HG03196 (cell line): ENCODE measurements around the gene MARK3.

ENCODE experiments used
- ATAC-seq: cut with Tn5 transposase; IDR thresholded peaks from one replicate; pipeline ENCODE4 v1.9.1; 2021; ENCODE audit not compliant: unreplicated experiment

MARK3 gene

DNA sequence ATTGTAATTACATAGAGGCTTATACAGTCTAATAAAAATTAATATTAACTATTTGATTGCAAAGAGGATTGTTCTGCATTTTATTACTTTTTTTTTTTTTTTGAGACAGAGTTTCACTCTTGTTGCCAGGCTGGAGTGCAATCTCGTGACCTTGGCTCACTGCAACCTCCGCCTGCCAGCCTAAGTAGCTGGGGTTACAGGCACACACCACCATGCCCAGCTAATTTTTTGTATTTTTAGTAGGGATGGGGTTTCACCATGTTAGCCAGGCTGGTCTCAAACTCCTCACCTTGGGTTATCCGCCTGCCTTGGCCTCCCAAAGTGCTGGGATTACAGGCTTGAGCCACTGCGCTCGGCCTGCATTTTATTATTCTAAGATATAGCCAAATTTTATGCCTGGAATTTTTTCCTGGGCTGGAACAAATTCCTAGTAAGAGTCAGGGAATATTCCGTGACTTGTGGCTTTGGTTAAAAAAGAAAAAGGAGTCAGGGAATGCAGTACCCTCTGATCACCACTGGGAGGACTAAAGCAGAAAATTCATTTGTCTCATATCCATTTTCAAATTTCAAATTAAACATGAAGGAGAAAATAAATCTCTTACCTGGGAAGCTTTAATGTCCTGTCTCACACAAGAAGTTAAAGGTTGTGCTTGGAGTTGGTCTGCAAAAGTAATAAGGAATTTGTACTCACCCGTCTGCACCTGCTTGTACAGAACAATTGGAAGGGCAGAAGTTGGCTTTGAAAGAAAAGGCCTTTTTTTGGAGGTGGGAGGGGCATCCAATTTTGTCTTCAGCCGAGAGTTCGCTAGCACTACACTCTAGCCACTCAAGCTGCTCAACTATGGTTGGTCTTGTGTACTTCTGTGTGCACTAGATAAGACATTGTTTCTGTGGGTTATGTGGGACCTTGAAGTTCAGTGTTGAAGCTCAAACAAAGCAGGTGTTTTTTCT, 8.7 kb downstream of the MARK3 start:
- no peak for ATAC-seq

- no peak for ATAC-seq
These were observed 10.0 kb downstream of the MARK3 start for GRCh38 chr14:103395244-103395643.

DNA sequence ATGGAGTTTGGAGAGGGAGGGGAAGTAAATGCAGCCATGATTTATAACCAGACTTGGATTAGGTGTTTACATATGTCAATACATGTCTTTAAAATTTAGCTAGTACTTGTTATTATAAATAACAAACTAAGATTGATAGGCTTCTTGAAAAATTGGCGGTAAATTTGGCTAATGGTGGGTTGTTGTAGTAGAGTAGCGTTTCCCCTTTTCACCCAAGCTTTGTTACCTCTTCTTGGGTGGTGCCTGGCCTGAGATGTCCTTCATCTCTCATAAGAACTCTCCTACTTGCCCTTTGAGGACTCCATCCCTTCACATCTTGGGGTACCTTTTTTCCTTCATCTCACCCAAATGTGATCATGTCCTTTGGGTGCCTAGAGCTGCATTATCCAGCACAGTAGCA, 11.2 kb downstream of the MARK3 start:
- ATAC-seq = no peak

DNA sequence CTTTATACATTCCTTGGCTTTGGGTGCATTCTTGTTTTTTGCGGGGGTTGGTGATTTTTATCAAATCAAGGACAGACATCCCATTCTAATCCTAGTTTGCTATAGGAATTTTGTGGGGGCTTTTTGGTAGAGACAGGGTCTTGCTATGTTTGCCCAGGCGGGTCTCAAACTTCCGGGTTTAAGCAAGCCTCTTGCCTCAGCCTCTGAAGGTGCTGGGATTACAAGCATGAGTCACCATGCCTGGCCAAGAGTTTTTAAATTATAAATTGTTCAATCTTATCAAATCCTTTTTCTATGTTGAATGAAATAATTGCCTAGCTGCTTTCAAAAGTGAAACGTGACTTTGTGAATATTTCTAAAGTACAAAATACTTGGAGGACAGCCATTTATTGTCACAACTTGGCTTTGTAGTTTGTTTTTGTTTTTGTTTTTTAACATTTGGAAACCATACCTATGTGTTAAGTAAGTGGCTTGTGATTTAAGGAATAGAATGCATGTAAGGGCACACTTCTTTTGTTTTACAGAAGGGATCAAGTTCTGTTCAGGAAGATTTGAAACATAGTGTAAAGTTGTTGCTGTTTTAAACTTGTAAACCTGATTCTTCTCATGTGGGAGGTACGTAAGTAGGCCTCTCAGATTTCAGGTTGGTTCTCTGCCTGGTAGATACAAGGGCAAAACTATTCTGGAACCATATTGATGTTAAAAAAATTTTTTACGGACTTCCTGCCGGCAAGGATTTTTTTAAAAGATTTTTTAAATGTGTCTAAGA, 13.4 kb downstream of the MARK3 start:
- no peak for ATAC-seq

GRCh38 chr14:103400537-103400936, 15.3 kb downstream of the MARK3 start:
- ATAC-seq = no peak

DNA sequence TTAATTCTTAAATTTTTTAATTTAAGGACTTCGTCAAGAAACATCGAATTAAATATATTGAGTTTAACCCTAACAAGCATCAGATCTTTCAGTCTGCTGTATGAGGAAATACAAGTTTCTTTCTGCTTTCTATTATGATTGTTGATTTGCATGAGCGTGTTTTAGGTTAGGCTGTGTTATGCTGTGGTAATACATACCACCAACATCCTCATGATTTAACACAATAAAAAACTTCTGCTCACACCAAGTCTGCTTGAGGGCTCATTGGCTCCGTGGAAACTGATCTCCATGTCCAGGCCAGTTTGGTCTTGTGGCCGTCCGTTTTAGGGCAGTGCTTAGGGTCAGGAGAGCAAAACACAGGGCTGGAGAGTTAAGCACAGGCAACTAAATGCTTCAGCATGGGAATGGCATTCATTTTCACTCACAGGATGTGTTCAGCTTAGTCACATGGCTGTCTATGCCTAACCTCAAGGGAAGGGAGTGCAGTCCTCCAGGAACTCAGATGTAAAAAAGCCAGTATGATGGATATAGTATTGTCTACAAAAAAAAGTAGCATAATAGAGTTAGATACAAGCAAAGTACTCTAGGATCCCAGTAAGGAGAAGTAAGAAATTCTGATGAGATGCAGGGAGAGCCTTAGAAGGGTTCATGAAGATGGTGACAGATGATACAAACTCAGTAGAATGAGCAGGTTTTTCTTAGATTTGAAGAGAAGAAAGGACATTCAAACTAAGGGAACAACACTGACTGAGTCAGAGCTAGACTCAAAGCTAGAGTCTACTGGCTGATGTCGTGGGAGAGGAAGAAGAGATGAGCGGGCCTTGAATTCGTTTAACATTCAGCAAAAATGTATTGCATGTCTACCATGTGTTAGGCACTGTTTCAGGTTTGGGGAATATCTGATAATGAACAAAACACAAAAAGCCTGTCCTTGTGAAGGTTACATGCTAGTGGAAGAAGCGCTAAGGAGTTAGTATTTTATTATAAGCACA, 16.3 kb downstream of the MARK3 start:
- ATAC-seq = no peak

DNA sequence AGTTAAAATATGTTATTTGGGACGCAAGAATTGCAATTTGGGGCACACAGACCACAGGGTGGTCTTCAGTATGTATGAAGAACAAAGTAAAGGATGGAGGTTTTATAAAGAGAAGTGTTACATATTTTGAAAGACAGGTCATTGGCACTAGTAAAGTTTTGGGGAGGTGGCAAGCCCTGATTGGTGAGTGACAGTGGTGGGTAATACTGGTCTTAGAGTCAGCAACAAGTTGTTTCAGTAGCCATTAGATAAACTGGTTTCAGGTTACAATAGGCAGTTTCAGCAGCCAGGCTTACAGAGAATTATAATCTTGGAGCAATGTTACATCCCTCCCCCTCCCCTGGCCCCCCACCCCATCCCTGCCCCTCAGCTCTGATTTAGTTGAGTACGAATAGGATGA, 17.5 kb downstream of the MARK3 start:
- no peak for ATAC-seq

DNA sequence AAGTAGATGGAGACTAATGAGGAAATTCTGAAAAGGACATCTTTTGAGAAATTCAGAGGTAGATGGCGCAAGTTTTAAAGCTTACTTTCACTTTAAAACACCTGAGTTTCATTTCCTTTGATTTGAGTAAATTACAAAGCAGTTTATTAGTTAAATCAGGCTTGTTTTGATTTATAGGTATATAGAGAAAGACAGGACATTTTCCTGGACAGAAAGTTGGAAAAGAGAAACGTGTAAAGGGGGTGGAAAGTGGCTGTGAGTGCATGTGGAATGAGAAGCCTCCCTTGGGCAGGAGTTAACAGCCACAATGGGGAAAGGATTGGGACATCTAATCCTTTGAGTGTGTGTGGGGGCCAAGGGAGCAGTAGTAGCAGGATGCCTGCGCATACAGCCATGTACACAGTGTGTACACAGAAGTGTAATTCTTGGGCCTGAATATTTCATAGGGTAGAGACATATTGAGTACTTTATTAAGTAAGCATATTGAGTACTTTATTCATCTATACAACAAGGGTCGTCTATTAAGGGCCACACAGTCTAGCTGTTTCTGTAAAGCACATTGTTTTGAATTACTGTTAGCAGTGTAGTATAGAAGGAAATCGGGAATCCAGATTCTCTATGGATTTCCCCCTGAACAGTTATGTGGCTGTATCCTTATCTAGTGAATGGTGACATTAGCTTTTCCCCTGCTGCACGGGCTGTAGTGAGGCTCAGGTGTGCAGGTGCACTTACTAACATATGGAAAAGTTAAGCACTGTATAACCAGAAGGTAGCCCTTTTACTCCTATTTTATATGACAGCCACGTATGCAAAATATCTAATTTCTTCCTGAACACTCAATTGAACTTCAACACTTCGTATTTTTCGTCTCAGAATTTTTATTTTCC, 19.1 kb downstream of the MARK3 start:
- ATAC-seq = no peak

DNA sequence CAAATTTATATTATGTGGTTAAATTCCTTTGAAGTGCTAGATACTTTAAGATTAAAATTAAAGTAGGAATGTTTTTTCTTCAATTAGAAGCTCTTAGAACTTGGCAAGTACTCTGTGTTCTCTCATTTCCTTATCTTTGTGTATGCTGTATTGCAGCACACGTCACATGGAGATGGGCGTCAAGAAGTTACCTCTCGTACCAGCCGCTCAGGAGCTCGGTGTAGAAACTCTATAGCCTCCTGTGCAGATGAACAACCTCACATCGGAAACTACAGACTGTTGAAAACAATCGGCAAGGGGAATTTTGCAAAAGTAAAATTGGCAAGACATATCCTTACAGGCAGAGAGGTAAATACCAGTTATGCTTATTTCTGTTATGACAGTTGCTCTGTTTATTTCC, 19.7 kb downstream of the MARK3 start:
- no peak for ATAC-seq

DNA sequence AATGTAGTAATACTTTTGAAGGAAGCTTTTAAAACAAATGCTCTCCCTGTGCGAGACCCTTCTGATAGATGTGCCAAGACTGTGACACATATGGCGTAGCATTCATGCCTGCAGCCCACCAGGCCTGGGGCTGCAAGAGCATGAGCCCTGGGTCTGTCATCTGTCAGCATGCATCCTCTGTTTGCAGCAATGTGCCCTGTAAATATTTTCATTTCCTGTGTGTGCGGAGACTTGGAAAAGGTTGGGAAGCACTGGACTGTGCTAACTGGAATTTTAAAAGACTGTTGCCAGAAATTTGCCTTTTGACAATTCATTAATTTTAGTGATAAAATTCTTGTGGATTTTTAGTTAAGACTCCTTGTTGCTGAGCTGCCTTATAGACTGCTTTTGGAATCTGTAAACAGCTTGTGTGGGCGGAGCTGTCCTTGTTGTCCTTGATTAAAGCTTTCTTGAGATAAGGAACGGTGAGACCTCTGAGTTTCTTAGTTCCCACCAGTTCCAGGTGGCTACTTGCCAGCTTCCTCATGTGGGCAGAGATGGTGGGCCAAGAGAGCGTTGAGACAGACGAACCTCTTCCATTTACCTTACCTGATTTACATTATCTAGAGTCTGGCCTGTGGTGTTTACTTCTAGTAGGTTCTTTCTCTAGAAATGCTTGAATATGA, 23.4 kb downstream of the MARK3 start:
- ATAC-seq = no peak

DNA sequence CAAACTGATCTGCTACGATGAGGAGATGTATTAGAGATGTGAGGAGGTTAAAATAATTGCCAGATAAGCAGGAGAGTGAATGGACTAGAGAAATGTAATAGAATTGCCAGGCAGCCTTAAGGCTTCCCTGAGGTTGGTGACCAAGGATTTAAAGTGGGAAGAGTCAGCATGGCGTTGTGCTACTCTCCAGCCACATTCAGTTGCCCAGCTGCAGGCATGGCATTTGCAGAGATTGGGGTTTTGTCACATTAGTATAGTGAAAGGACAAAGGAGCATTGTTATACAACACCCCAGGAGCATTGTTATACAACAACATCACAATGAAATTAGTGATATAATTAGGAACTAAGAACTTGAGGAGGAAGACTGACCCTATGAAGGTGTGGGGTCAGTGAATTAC, 31.7 kb downstream of the MARK3 start:
- ATAC-seq = no peak

- ATAC-seq = no peak
These were observed 33.2 kb downstream of the MARK3 start for GRCh38 chr14:103418481-103418818.

- no peak for ATAC-seq
These were observed 36.3 kb downstream of the MARK3 start for GRCh38 chr14:103421556-103421955.

- no peak for ATAC-seq
These were observed 37.8 kb downstream of the MARK3 start for GRCh38 chr14:103423050-103423461.

DNA sequence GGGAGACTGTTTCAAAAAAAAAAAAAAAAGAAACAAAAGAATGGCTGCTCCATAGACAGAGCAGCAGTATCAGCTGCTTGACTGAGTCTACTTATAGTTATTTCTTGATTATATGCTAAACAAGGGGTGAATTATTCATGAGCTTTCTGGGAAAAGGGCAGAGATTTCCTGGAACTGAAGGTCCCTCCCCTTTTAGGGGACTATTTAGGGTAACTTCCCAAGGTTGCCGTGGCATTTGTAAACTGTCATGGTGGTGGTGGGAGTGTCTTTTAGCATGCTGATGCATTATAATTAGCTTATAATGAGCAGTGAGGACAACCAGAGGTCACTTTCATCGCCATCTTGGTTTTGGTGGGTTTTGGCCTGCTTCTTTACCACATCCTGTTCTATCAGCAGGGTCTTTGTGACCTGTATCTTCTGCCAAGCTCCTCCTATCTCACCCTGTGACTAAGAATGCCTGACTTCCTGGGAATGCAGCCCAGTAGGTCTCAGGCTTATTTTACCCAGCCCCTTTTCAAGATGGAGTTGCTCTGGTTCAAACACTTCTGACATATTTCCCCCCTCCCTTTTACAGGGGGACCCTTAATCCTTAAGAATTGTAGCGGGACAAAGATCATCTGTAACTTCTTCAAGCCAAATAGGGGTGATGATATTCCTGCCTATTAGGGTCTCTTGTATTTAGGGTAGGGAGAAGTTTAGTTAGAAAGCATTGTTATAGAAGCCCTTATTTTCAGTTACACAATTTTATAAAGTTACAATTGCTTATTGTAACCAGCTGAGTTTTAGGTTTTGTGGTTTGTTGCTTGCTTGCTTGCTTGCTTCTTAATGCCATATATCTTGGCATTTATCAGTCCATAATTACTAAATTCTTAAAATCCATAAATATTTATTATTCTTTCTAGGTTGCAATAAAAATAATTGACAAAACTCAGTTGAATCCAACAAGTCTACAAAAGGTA, 42.5 kb downstream of the MARK3 start:
- ATAC-seq = no peak

DNA sequence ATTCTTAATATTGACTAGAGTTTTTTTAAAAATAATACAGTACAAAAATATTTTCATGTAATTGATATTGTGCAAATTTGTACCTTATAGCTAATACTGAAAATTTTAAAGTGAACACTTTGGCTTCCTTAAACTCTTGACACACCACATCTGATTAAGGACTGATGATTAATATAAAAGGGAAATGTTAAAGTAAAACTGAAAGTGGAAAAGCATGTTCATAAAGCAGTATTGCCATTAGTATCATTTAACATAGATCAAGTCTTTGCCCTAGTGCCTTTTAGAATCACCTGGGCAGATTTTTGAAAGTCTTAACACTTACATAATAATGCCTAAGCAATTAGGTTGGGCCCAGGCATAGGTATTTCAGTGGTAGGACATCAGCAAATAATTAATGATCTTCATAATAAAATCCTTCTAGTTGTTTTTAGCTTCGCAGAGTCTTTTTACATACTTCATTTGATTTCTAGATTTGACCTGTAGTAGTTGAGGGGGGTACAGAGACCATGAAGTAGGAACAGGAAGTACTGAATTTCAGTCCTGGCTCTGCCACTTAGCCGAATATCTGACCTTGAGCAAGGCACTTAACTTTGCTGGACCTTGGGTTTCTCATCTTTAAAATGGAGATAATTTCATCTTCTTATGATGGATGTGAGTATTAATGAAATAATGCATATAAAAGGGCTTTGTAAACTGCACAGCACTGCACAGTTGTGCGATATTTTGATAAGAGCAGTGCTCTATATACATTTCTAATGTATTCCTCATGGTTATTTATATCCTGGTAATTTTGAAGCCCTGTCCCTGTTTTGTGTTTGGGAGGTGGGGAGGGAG, 43.7 kb downstream of the MARK3 start:
- no peak for ATAC-seq

GRCh38 chr14:103430358-103430757, 45.1 kb downstream of the MARK3 start:
- ATAC-seq = no peak

GRCh38 chr14:103432627-103433026, 47.4 kb downstream of the MARK3 start:
- ATAC-seq = no peak
